Loucy (cell line): ENCODE data around the gene NEDD4.

Experiments used
- CTCF ChIP-seq: fragments of 200-600 bp; sonication (generic); conservative IDR thresholded peaks from 2 replicates; pipeline ENCODE4 v1.5.1; 2014; ENCODE audit warnings: mild to moderate bottlenecking, antibody characterized with exemption, low read length
- EZH2phosphoT487 ChIP-seq: fragments of 200-600 bp; IDR thresholded peaks from 2 replicates; pipeline ENCODE4 v1.6.1; 2018; ENCODE audit warnings: antibody characterized with exemption, mild to moderate bottlenecking, moderate library complexity, borderline replicate concordance

GRCh38 chr15:55860468-55860867 is 132.9 kb downstream of the NEDD4 start:
- TF ChIP-seq CTCF (no peak), EZH2phosphoT487 (no peak)
